H1 (cell line): ENCODE data around the gene CCBE1.

Source experiments
- CREB1 ChIP-seq: IDR thresholded peaks from 2 replicates; pipeline ENCODE4 v1.6.1; 2012; ENCODE audit warnings: inconsistent platforms
- CTBP2 ChIP-seq: IDR thresholded peaks from 2 replicates; pipeline ENCODE4 v1.7.0; 2011; ENCODE audit warnings: borderline replicate concordance, mild to moderate bottlenecking, moderate library complexity, mixed read lengths, low read length; ENCODE audit not compliant: insufficient read depth, insufficient read length
- CTCF ChIP-seq, 3 experiments: IDR thresholded peaks; 1 replicate in 2 of 3; 2 replicates in 1 of 3; pipeline versions ENCODE4 v1.5.1 to v1.6.1; 2011; ENCODE audit warnings: low read length in 3 of 3, mild to moderate bottlenecking in 3 of 3, inconsistent platforms in 2 of 3, low read depth in 1 of 3, moderate library complexity in 1 of 3; ENCODE audit not compliant: insufficient read depth in 1 of 3; ENCODE audit errors: control extremely low read depth in 1 of 3
- EP300 ChIP-seq, 2 experiments: IDR thresholded peaks; 1 replicate in 1 of 2; 2 replicates in 1 of 2; pipeline ENCODE4 v1.6.1; 2011 to 2012; ENCODE audit warnings: low read depth in 2 of 2, low read length in 2 of 2, mild to moderate bottlenecking in 2 of 2, borderline replicate concordance in 1 of 2, inconsistent platforms in 1 of 2, moderate library complexity in 1 of 2
- EZH2 ChIP-seq: fragments of 200-600 bp; sonication (generic); IDR thresholded peaks from 2 replicates; pipeline ENCODE4 v1.7.1; 2012; ENCODE audit warnings: low read depth, mild to moderate bottlenecking, moderate library complexity, low read length, inconsistent platforms; ENCODE audit not compliant: severe bottlenecking
- MAX ChIP-seq: IDR thresholded peaks from 2 replicates; pipeline ENCODE4 v1.6.1; 2012; ENCODE audit warnings: inconsistent platforms
- POLR2A ChIP-seq, 2 experiments: IDR thresholded peaks; 1 replicate in 1 of 2; 2 replicates in 1 of 2; pipeline ENCODE4 v1.6.1; 2011; ENCODE audit warnings: low read depth in 2 of 2, low read length in 2 of 2, mild to moderate bottlenecking in 2 of 2; ENCODE audit errors: control extremely low read depth in 1 of 2
- RAD21 ChIP-seq, 2 experiments: IDR thresholded peaks in 1 of 2; conservative IDR thresholded peaks in 1 of 2; 2 replicates each; pipeline ENCODE4 v1.6.1; 2011; ENCODE audit warnings: low read depth in 2 of 2, low read length in 2 of 2, improper control_type of control experiment in 1 of 2, inconsistent platforms in 1 of 2, mild to moderate bottlenecking in 1 of 2, moderate library complexity in 1 of 2
- SUZ12 ChIP-seq: fragments of 200-600 bp; sonication (generic); IDR thresholded peaks from 2 replicates; pipeline ENCODE4 v1.6.1; 2012; ENCODE audit warnings: mild to moderate bottlenecking, inconsistent platforms, low read length, moderate library complexity, mixed read lengths
- TEAD4 ChIP-seq: IDR thresholded peaks from 2 replicates; pipeline ENCODE4 v1.6.1; 2012; ENCODE audit warnings: low read depth, low read length, inconsistent platforms, mixed read lengths
- USF2 ChIP-seq: IDR thresholded peaks from 2 replicates; pipeline ENCODE4 v1.6.1; 2011; ENCODE audit warnings: low read length, improper control_type of control experiment

GRCh38 chr18:59593291-59593717, 103.9 kb downstream of the CCBE1 start:
- no peak for TF ChIP-seq CTCF (IDR thresholded peaks at IDR 0.05; ENCODE audit: control extremely low read depth in 1 of 3, insufficient read depth in 1 of 3, low read depth in 1 of 3, low read length in 3 of 3)
- TF ChIP-seq POLR2A (IDR thresholded peaks at IDR 0.05; ENCODE audit: control extremely low read depth in 1 of 2, low read depth in 2 of 2, low read length in 2 of 2): no peak
- TF ChIP-seq EP300 (IDR thresholded peaks at IDR 0.05; ENCODE audit: borderline replicate concordance in 1 of 2, low read depth in 2 of 2, low read length in 2 of 2): no peak
- TF ChIP-seq SUZ12: no peak
- no peak for TF ChIP-seq RAD21 (IDR thresholded peaks at IDR 0.05 in 1 of 2, conservative IDR thresholded peaks at IDR 0.05 in 1 of 2; ENCODE audit: low read depth in 2 of 2, low read length in 2 of 2)
- no peak for TF ChIP-seq TEAD4
- TF ChIP-seq EZH2: no peak
- TF ChIP-seq MAX: no peak
- TF ChIP-seq USF2: no peak
- TF ChIP-seq CREB1: no peak
- TF ChIP-seq CTBP2: no peak
